ENCODE results near the gene CR1.
"Not testable (repeated sequence)": the region's sequence is repeated elsewhere in the genome, so short reads cannot be mapped to it uniquely, and the experiment has no call there.

CR1 gene

DNA sequence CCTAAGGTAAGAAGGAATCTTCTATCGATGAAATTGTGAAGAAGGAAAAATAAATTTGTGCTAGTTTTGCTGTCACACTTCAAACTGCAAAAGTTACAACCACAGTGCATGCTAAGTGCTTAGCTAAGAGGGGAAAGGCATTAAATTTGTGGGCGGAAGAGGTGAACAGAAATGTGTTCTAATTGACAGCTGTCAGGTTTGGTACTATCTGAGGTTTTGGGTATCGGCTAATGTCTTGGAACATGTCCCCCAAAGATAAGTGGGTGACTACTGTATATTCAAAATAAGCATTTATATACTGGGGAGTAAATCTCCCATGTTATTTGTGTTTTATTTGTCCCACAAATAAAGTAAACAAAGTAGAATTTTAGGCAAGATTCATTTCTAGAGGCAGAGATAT is 8.0 kb downstream of the CR1 start:
- DNase-seq (ENCODE audit: low read depth), result no peak

DNA sequence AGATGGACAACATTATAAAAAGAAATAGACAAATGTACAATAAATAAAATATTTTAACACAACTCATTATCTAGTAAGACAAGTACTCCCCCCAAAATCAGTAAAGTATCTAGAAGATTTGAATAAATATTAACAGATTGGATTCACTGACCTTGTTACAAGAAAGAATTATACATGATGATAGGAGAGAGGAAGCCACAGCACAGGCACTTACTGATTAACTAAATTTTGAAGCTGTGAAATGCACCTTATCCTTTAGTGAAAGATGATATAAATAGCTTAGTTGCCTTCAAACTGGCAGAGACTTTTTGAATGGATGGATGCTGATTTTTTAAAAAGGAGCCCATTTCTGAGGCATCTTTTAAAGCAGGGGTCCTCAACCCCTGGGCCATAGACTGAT is 8.5 kb downstream of the CR1 start:
- no peak for DNase-seq (ENCODE audit: low read depth)

DNA sequence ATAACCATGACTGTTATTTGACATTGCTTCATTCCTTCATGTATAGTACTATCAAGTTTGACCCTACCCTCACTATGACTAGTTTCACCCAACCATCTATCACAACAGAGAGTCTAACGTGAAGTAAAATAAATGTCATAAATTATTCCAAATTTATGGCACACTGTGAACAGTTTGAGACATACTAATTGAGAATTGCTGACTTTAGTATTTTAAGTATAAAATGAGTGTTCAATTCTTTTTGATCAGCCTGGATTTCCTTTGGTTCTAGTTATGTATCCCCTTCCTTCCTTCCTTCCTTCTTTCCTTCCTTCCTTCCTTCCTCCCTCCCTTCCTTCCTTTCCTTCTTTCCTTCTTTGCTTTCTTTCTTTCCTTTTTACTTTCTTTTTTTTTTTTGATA is 14.5 kb downstream of the CR1 start:
- DNase-seq (ENCODE audit: low read depth), result no peak

DNA sequence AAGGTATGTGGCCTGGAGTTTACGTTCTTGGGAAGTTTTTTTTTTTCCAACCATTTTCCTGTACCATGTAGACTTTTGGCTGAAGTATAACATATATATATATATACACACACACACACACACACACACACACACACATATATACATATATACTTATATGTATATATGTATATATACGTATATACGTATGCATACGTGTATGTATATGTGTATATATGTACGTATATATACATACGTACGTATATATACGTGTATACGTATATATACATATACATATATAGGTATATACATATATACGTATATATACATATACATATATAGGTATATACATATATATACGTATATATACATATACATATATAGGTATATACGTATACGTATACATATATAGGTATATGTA is 18.9 kb downstream of the CR1 start:
- DNase-seq (ENCODE audit: low read depth), result no peak

DNA sequence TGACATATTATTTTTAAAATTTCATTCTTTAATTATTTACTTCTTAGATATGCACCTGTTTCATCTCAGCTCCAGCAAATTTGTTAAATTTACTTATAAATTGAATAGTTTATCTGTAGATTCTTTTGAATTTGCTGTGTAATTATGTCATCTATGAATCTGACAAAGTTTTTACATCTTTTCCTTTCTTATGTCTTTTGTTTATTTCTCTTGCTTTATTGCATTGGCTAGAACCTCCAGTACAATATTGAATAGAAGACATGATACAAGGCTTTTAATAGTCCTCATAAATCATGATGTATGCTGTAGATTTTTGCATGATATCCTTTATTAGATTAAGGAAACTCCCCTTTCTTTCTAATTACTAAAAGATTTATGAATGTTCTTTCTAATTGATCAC is 20.8 kb downstream of the CR1 start:
- DNase-seq (ENCODE audit: low read depth), result no peak

DNA sequence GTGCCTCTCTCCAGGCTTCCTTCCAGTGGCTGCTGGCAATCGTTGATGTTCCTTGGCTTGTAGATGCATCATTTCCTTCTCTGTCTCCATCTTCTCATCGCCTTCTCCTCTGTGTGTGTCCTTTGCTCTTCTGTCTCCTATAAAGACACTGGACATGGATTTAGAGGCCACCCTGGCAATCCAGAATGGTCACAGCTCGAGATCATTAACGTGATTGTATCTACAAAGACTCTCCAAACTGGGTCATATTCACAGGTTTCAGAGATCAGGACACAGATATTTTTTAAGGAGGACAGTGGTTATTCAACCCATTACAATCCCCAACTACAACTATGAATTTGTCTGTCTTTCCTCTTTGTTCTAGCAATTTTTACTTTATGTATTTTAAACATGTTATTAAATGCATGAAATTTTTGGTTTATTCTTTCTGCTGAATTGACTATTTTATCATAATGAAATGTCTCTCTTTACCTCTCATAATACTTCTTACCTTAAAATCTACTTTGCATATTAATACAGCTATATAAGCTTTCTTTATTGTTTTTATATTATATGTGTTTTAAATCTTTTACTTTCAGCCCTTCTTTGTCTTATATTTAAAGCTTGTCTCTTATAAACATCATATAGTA is 22.8 kb downstream of the CR1 start:
- DNase-seq (ENCODE audit: low read depth), result no peak

DNA sequence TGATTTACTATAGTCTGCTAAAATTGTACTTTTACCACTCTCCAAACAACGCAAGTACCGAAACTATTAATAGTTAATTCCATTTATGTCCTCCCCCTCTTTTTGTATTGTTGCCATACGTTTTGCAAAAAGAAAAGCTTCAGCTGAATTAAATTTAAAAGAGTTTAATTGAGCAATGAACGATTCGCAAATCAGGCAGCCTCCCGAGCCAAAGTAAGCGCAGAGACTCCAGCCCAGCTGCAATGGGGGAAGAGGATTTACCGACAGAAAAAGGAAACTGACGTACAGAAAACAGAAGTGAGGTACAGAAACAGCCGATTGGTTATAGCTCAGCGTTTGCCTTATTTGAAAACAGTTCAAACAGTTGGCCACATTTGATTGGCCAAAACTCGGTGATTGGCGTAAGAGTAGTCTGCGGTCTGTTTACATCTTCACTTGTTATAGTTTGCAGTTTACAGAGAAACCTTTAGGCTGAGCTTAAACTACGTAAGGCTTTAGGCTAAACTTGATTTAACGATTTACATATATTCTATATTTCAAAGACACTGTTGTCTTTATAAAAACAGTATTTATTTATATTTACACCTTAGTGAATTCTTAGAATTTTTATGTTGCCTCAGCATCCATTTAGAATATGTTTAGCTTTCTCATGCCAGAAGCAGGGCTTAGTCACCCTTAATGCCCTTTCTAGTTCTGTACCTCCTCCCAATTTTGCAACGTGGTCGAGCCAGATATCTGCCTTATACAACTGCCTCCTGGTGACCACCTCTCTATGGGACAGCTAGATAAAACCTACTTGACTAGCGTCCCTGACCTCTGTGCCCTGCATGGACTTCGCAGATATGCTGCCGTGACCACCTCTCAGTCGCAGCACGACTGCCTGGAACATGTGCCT is 23.8 kb downstream of the CR1 start:
- DNase-seq (ENCODE audit: low read depth), result no peak

DNA sequence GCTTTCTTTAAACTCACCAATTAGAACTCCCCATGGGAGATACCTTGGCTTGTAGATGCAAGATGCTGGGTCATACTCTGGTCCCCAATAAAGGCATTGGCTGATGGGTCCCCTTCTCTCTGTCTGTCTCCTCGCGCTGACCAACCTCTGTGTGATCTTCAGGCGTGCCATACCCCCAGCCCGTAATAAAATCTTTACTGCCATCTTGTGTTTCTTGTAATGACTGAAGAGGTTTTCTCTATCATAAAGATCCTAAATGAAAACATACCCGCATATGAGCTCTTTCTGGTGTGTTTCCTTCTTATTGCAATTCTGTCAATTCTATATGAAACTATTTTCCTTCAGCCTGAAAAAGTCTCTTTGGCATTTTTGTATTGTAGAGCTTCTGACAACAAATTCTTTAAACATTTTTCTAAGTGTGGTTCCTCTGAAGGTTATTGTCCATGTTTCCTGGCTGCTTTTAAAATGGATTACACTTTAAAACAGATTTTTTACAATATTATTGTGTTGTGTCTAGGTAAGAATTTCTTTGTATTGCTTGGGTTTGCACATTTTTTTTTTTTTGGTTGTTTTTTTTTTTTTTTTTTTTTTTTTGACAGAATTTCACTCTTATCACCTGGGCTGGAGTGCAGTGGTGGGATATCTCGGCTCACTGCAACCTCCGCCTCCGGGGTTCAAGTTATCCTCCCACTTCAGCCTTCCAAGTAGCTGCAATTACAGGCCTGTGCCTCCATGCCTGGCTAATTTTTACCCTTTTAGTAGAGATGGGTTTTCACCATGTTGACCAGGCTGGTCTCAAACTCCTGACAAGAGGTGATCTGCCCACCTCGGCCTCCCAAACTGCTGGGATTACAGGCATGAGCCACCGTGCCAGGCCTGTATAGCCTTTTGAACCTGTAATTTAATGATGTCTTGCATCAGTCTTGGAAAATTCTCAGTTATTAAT is 24.7 kb downstream of the CR1 start:
- DNase-seq (ENCODE audit: low read depth), result not testable (repeated sequence)

DNA sequence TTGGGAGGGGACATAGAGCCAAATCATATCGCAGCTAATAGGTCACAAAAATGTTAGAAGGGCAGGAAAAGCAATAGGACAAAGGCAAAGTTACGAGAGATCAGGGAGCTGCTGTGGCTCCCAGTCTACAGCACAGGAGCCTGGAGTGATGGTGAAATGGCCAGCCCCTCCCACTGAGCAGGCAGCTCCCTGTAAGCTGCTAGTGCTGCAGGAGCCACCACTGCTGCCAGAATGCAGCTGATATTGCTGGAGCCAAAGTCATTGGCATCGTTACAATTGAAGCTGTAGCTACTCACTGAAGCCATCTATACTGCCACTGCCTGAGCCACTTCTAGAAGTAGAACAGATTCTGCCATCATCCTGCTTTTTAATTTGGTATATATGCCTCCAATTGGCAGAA is 29.3 kb downstream of the CR1 start:
- DNase-seq (ENCODE audit: low read depth), result not testable (repeated sequence)

DNA sequence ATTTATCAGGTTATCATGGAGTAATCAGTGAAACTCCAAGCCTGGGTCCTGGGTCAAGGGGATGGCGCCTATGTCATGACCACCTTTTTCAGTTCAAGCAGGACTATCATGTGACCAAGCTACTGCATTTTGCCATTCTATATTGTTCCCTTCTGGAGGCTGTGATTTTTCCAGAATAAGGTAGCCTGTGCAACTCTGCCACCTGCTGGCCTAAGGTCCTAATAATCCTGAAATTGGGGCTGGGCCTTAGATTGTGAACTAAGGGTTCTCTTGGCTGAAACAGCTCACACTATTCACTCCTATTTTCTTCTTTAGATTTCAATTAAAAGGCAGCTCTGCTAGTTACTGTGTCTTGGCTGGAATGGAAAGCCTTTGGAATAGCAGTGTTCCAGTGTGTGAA is 32.4 kb downstream of the CR1 start:
- DNase-seq (ENCODE audit: low read depth), result not testable (repeated sequence)

DNA sequence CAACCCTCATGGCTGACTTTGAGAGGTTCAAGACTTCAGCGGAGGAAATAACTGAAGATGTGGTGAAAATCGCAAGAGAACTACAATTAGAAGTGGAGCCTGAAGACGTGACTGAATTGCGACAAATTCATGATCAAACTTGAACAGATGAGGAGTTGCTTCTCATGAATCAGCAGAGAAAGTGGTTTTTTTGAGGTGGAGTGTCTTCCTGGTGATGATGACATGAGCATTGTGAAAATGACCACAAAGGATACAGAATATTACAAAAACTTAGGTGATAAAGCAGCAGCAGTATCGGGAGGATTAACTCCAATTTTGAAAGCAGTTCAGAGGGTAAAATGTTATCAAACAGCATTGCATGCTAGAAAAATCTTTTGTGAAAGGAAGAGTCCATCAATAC is 40.3 kb downstream of the CR1 start:
- DNase-seq (ENCODE audit: low read depth), result not testable (repeated sequence)

DNA sequence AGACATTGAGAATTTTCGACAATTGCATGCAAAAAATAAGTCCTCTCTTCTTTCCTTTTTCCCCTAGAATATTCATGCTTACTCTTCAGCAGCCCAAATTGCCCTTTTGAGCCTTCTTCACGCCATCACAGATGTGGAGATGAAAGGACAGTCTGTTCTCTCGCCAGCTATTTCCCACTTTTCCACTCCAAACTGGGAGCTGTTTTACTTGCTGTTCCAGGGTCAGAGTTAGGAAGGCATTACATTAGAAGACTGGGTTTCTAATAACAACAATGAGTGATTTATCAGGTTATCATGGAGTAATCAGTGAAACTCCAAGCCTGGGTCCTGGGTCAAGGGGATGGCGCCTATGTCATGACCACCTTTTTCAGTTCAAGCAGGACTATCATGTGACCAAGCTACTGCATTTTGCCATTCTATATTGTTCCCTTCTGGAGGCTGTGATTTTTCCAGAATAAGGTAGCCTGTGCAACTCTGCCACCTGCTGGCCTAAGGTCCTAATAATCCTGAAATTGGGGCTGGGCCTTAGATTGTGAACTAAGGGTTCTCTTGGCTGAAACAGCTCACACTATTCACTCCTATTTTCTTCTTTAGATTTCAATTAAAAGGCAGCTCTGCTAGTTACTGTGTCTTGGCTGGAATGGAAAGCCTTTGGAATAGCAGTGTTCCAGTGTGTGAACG is 50.9 kb downstream of the CR1 start:
- not testable (repeated sequence) for DNase-seq (ENCODE audit: low read depth)

DNA sequence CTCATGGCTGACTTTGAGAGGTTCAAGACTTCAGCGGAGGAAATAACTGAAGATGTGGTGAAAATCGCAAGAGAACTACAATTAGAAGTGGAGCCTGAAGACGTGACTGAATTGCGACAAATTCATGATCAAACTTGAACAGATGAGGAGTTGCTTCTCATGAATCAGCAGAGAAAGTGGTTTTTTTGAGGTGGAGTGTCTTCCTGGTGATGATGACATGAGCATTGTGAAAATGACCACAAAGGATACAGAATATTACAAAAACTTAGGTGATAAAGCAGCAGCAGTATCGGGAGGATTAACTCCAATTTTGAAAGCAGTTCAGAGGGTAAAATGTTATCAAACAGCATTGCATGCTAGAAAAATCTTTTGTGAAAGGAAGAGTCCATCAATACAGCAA is 58.9 kb downstream of the CR1 start:
- not testable (repeated sequence) for DNase-seq (ENCODE audit: low read depth)

DNA sequence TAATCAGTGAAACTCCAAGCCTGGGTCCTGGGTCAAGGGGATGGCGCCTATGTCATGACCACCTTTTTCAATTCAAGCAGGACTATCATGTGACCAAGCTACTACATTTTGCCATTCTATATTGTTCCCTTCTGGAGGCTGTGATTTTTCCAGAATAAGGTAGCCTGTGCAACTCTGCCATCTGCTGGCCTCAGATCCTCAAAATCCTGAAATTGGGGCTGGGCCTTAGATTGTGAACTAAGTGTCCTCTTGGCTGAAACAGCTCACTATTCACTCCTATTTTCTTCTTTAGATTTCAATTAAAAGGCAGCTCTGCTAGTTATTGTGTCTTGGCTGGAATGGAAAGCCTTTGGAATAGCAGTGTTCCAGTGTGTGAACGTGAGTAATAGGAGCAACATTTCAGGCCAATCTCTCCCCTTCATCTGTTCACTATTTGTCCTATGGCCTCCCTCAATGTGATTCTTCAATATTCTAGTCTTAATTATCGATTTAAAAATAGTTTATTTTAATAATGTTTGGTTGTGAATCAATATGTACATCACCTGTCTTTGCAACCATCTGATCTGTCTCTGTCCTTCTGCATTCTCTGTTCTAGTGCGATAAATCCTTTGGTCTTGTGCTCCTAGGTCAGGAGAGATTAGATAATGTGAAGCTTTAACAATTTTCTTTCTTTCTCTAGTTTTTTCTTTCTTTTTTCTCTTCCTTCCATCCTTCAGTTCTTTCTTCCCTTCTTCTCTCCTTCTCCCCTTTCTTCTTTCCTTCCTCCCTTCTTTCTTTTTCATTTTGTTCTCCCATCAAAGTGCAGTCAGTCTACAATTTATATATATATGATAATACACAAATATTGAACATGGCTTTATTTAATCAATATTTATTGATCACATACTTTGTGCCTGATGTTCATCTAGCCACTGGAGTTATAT is 69.8 kb downstream of the CR1 start:
- DNase-seq (ENCODE audit: low read depth), result no peak

DNA sequence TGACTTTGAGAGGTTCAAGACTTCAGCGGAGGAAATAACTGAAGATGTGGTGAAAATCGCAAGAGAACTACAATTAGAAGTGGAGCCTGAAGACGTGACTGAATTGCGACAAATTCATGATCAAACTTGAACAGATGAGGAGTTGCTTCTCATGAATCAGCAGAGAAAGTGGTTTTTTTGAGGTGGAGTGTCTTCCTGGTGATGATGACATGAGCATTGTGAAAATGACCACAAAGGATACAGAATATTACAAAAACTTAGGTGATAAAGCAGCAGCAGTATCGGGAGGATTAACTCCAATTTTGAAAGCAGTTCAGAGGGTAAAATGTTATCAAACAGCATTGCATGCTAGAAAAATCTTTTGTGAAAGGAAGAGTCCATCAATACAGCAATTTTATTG is 76.0 kb downstream of the CR1 start:
- not testable (repeated sequence) for DNase-seq (ENCODE audit: low read depth)

DNA sequence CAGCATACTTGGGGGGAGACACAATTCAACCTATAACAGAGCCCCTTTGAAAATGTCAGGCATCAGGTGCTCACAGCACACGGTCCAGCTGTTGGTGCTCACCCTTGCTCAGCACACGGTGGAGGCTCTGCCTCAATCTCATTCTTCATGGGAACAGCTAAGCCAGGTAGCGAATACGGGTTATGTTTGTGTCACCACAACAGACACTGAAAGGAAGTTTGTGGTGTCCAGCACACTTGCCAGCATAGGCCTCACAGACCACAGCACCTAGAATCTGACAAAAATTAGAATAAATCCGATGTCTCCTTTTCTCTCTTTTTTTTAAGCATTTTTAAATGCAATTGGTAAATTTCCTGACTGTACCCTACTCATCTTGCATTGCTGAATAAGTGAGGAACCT is 77.1 kb downstream of the CR1 start:
- not testable (repeated sequence) for DNase-seq (ENCODE audit: low read depth)

DNA sequence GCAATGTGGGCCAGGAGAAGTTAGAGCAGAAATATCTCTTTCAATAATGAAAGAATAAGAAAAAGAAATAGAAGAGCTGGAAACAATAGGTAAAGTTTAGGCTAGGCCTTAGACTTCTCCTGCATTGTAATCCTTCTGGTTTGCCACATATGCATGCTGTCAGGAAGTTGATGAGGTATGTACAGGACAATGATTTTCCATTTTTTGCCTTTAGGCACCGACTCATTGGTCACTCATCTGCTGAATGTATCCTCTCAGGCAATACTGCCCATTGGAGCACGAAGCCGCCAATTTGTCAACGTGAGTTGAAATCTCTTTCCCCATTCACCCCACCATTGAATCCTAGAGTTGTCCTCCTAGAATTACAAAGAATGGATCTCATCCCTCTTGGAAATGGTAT is 79.4 kb downstream of the CR1 start:
- not testable (repeated sequence) for DNase-seq (ENCODE audit: low read depth)

DNA sequence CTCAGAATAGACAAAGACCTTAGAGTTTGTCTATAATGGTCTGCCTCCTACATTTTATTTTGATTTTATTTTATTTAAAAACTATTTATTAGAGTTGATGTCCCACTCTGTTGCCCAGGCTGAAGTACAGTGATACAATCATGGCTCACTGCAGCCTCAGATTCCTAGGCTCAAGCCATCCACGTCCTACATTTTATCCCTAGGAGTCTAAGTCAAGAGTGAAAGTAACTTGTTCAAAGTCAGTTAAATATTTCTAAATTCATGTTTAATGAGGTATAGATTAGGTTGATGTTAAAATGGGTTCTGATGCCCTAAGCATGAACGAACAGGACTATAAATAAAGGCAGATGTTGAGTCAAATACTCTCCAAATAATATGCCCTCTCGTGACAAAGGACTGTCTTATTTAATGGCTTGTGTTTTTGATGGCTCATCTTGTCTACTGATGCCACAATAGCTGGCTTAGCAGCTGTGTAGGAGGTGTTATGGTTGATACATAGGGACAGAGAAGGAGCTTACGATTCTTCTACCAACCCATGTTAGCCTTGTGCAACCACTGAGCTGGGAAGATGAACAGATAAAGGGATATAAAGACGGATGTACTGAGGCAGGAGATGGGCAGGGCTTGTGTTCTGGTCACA is 83.0 kb downstream of the CR1 start:
- DNase-seq (ENCODE audit: low read depth), result no peak

DNA sequence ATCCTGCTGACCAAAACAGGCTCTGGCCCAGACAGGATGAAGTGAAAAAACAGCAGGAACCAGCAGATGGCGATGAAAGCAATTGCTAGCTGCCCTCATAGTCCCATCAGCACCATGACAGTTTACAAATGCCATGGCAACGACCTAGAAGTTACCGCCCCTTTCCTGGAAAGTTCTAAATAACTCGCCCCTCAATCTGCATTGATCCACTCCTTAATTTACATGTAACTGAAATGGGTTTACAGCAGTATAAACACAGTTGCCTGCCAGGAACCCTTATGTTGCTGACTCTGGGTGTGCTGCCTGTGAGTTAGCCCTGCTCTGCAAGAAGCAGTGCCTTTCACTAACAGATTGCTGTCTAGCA is 83.5 kb downstream of the CR1 start:
- DNase-seq (ENCODE audit: low read depth), result no peak

DNA sequence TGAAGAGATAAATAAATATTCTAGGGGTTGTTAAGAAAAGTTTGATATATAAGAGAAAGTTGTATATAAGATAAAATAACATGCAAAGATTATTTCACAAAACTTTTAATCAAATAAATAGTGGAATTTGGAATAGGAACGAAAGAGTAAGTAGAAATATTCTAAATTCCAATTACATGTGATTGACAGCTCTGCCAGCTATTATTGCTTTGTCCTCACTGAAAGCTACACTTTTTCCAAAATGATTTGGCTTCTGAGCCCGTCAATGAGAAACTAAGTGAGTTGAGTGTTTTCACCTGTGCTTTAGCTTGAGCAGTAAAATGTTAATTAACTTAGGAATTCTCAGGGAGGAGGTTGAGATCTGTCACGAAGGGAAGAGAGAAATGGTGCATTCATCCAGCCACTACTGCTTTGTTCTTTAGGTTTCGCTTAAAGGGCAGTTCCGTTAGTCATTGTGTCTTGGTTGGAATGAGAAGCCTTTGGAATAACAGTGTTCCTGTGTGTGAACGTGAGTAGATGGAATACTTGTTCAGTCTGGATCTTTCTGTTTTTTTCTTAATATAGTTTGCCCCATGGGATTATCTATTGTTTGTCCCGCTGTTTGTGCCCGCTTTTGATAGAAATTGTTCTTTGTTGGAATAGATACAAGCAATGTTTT is 85.7 kb downstream of the CR1 start:
- no peak for DNase-seq (ENCODE audit: low read depth)

All from T follicular helper cell (primary cell).